Prostate gland (tissue), 2 donors: ENCODE data around the gene TBX5. TPM values are rescaled to one million over a fixed set of nuclear protein-coding genes. Genes with fewer than 3 reads are reported as not detected.

Source experiments
- DNase-seq: peaks from one replicate; pipeline ENCODE4 v3.0.0-alpha.2; 2019; ENCODE audit warnings: low spot score
- H3K27ac ChIP-seq, 2 donors: fragments of 200-600 bp; sonication (generic); 2 replicates each; pipeline ENCODE4 v1.5.1; 2017 to 2019
- H3K27me3 ChIP-seq: fragments of 200-600 bp; sonication (generic); replicated peaks from 2 replicates; pipeline ENCODE4 v1.5.1; 2019; ENCODE audit not compliant: insufficient read depth
- H3K36me3 ChIP-seq, 2 donors: fragments of 200-600 bp; sonication (generic); 1 replicate in 1 of 2; 2 replicates in 1 of 2; pipeline versions ENCODE4 v1.5.1 to v1.8.1; 2017 to 2019
- H3K4me1 ChIP-seq: fragments of 200-600 bp; sonication (generic); replicated peaks from 2 replicates; pipeline ENCODE4 v1.5.1; 2019
- H3K4me3 ChIP-seq, 2 donors: fragments of 200-600 bp; sonication (generic); 2 replicates each; pipeline ENCODE4 v1.5.1; 2017 to 2019
- H3K9me3 ChIP-seq: fragments of 200-600 bp; sonication (generic); 2 replicates; pipeline ENCODE4 v1.5.1; 2017
- POLR2A ChIP-seq: fragments of 450-650 bp; IDR thresholded peaks from one replicate; pipeline ENCODE4 v1.6.1; 2016; ENCODE audit warnings: antibody characterized with exemption, mild to moderate bottlenecking
- POLR2AphosphoS5 ChIP-seq: sonication (generic); formaldehyde crosslinking; IDR thresholded peaks from one replicate; pipeline ENCODE4 v1.6.1; 2017; ENCODE audit warnings: antibody characterized with exemption
- WGBS: methylation state at CpG from one replicate; pipeline ENCODE4 v1.1.5; 2018; 5-methylcytosine and 5-hydroxymethylcytosine counted together
- intact Hi-C: fragments of 100-400 bp; cut with DNase I; formaldehyde crosslinking; loops from one replicate; pipeline ENCODE4 v1.14.2; 2022
- total RNA-seq, 2 donors: library from RNA; depleted of rRNA; stranded (reverse); fragments of >200 nt; gene quantifications; one replicate each; pipeline ENCODE4 v1.1.0, GENCODE V29; 2016
- TF ChIP-seq, protein P1 (sequence below), 4 experiments: fragments of 200-600 bp in 2 of 4; fragments of 450-650 bp in 2 of 4; sonication (generic) in 2 of 4; IDR thresholded peaks; 1 replicate in 3 of 4; 2 replicates in 1 of 4; pipeline ENCODE4 v1.5.1; 2016 to 2019; ENCODE audit warnings: antibody characterized with exemption in 4 of 4, mild to moderate bottlenecking in 2 of 4, moderate library complexity in 2 of 4

Gene TBX5
- total RNA-seq: 1 to 10 TPM in 1 of 2 donors, under 1 TPM in 1; 0.34 to 4.9 TPM

GRCh38 chr12:114405519-114406271 lies at the start of gene TBX5:
TSS of gene TBX5 (minus strand) at chr12:114406144. CDS start at chr12:114403898, 2,246 bp downstream.
- H3K4me3 ChIP-seq: peak within 1 kb of the TSS; percentile 10 to 28
- DNase-seq: no peak
- TF ChIP-seq POLR2AphosphoS5 (no peak), POLR2A (no peak)
- TF ChIP-seq, protein P1, sequence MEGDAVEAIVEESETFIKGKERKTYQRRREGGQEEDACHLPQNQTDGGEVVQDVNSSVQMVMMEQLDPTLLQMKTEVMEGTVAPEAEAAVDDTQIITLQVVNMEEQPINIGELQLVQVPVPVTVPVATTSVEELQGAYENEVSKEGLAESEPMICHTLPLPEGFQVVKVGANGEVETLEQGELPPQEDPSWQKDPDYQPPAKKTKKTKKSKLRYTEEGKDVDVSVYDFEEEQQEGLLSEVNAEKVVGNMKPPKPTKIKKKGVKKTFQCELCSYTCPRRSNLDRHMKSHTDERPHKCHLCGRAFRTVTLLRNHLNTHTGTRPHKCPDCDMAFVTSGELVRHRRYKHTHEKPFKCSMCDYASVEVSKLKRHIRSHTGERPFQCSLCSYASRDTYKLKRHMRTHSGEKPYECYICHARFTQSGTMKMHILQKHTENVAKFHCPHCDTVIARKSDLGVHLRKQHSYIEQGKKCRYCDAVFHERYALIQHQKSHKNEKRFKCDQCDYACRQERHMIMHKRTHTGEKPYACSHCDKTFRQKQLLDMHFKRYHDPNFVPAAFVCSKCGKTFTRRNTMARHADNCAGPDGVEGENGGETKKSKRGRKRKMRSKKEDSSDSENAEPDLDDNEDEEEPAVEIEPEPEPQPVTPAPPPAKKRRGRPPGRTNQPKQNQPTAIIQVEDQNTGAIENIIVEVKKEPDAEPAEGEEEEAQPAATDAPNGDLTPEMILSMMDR (IDR thresholded peaks at IDR 0.05): no peak
- no peaks in the 10 kb centered on the region for H3K4me1 ChIP-seq
- H3K27ac ChIP-seq: peak within 1 kb of the TSS; percentile 12 to 60
- H3K27me3 ChIP-seq: peaks cover 33% of the 10 kb centered on the region
- intact Hi-C loops: loop anchor here (2.0 kb wide), 1 partner anchor 271 kb away; no protein-coding TSS in a partner anchor
- H3K36me3 ChIP-seq: no peaks in the 10 kb centered on the region
- 1% methylated on average over 30 of the region's 39 CpGs for WGBS
- H3K9me3 ChIP-seq: no peaks in the 10 kb centered on the region

DNA sequence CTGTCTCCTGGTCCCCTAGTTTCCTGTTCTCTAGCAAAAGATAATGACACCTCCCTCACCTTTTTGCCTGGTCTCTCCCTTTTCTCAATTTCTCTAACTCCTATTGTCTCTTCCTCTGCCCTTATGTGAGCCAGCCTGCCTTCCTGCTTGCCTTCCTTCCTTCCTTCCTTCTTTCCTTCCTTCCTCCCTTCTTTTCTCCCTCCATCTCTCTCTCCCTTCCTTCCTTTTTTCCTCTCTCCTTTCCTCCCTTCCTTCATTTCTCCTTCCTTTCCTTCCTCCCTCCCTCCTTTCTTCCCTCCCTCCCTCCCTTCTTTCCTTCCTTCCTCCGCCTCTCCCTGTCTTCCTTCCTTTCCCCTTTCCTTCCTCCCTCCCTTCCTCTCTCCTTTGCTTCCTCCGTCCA lies 45.7 kb upstream of the TBX5 start:
- 33% methylated on average over 2 of the region's 2 CpGs for WGBS
- H3K4me3 ChIP-seq: no peak overlapping the region
- H3K4me1 ChIP-seq: no peaks in the 10 kb centered on the region
- peaks cover 34% of the 10 kb centered on the region for H3K27me3 ChIP-seq
- no peaks in the 10 kb centered on the region for H3K36me3 ChIP-seq
- intact Hi-C loops: no loop called here
- no peak overlapping the region for H3K27ac ChIP-seq
- TF ChIP-seq POLR2A: no peak
- H3K9me3 ChIP-seq: no peaks in the 10 kb centered on the region
- DNase-seq: no peak

GRCh38 chr12:114450515-114451300 lies 44.8 kb upstream of the TBX5 start:
- no peak for DNase-seq
- H3K27ac ChIP-seq: no peak overlapping the region
- WGBS: 6% methylated on average over 7 of the region's 7 CpGs
- intact Hi-C loops: no loop called here
- no peak overlapping the region for H3K4me3 ChIP-seq
- TF ChIP-seq POLR2AphosphoS5 (no peak), POLR2A (no peak)
- TF ChIP-seq, protein P1 (IDR thresholded peaks at IDR 0.05): no peak
- H3K4me1 ChIP-seq: no peaks in the 10 kb centered on the region
- H3K36me3 ChIP-seq: no peaks in the 10 kb centered on the region
- H3K9me3 ChIP-seq: no peaks in the 10 kb centered on the region
- peaks cover 38% of the 10 kb centered on the region for H3K27me3 ChIP-seq

GRCh38 chr12:114450019-114450418 lies 44.1 kb upstream of the TBX5 start:
- TF ChIP-seq, protein P1 (IDR thresholded peaks at IDR 0.05): no peak
- TF ChIP-seq POLR2AphosphoS5 (no peak), POLR2A (no peak)
- Histone ChIP-seq H3K27ac (no peak overlapping the region), H3K27me3 (peaks cover 43% of the 10 kb centered on the region), H3K9me3 (no peaks in the 10 kb centered on the region), H3K4me3 (no peak overlapping the region), H3K4me1 (no peaks in the 10 kb centered on the region), H3K36me3 (no peaks in the 10 kb centered on the region)
- intact Hi-C loops: no loop called here
- no peak for DNase-seq
- WGBS: 20% methylated on average over 5 of the region's 5 CpGs

GRCh38 chr12:114448618-114448933 lies 42.6 kb upstream of the TBX5 start:
- Histone ChIP-seq H3K4me3 (no peak overlapping the region), H3K27me3 (peaks cover 56% of the 10 kb centered on the region), H3K4me1 (no peaks in the 10 kb centered on the region), H3K36me3 (no peaks in the 10 kb centered on the region), H3K27ac (no peak overlapping the region), H3K9me3 (no peaks in the 10 kb centered on the region)
- intact Hi-C loops: no loop called here
- TF ChIP-seq, protein P1 (IDR thresholded peaks at IDR 0.05): no peak
- TF ChIP-seq POLR2A: no peak
- no peak for TF ChIP-seq POLR2AphosphoS5
- WGBS: 3% methylated on average over 21 of the region's 23 CpGs
- DNase-seq: no peak
